ENCODE data around the gene MLXIP.
"Not testable (repeated sequence)": the region's sequence is repeated elsewhere in the genome, so short reads cannot be mapped to it uniquely, and the experiment has no call there.

MLXIP gene

GRCh38 chr12:122051231-122051876, 27.2 kb upstream of the MLXIP start:
- DNase-seq = no peak

GRCh38 chr12:122052285-122052684, 26.3 kb upstream of the MLXIP start:
- DNase-seq = no peak

DNA sequence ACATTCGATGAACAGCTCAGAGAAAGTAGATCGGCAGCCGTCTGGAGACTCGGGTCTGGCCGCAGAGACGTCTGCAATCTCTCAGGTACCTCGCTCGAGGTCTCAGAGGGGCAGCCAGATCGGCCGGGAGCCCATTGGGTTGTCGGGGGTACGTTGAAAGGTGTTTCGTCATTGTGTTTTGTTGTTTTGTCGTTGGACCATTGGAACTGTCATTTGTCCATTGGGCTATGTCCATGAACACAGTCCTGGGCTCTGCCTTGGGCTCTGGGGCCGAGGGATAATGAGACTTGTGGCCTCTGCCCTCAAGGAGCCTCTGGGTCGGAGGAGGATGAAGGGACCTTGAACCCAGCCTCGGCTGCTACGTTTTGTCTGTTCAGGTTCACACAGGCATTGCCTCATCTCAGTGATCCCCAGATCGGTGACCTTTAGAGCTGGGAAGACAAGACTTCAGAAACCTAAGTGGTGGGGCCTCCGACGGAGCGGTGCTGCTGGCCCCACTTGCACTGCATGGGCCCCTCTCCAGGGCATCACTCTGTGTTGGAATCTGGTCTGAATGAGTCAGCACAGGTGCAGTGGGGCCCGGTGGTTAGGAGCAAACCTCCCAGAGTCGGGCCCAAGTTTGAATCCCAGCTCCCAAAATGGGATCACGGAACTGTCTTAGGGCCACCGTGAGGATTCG, 23.6 kb upstream of the MLXIP start:
- no peak for DNase-seq

DNA sequence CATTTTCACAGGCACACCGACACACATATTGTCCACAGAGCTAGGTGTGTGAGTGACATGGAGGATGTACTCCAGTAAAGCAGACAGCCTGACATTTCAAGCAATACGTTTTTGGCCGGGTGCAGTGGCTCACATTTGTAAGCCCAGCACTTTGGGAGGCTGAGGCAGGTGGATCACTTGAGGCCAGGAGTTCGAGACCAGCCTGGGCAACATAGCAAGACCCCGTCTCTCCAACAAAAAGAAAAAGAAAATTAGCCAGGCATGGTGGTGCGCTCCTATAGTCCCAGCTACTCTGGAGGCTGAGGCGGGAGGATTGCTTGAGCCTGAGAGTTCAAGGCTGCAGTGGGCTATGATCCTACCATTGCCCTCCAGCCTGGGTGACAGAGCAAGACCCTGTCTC, 22.1 kb upstream of the MLXIP start:
- not testable (repeated sequence) for DNase-seq

DNA sequence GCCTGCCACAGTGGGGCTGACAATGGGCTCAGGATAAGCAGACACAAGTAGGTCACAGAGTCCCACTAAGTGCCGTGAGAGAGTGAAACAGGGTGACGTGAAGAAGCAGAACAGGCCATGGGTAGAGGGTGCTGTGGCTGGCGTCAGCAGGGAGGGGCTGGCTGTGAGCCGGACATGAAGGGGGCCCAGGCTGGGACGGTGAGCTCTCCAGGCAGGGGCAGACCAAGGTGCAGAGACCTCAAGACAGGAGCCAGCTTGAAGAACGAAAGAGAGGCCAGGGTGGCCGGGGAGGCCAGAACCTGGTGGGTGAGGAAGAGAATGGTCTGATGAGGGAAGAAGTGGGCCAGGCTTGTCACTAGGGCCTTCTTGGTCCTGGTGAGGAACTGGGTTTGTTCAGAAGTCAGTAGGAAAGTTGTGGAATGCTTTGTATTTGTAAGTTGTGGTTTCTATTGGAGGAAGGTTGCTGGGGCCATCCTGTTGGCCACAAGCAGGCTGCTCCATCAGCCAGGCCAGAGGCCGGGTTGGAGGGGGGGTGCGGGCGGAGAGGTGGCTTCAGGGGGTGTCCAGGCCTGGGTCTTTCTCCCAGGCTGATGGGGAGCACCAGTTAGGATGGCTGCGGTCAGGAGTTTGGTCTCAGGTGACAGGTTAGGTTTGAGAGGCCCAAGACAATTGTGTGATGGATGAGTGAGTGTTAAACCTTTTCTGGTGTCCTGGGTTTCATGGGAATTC, 21.4 kb upstream of the MLXIP start:
- no peak for DNase-seq

- no peak for DNase-seq
These were observed 20.8 kb upstream of the MLXIP start for GRCh38 chr12:122057769-122058168.

GRCh38 chr12:122058549-122059149, 19.9 kb upstream of the MLXIP start:
- no peak for DNase-seq

DNA sequence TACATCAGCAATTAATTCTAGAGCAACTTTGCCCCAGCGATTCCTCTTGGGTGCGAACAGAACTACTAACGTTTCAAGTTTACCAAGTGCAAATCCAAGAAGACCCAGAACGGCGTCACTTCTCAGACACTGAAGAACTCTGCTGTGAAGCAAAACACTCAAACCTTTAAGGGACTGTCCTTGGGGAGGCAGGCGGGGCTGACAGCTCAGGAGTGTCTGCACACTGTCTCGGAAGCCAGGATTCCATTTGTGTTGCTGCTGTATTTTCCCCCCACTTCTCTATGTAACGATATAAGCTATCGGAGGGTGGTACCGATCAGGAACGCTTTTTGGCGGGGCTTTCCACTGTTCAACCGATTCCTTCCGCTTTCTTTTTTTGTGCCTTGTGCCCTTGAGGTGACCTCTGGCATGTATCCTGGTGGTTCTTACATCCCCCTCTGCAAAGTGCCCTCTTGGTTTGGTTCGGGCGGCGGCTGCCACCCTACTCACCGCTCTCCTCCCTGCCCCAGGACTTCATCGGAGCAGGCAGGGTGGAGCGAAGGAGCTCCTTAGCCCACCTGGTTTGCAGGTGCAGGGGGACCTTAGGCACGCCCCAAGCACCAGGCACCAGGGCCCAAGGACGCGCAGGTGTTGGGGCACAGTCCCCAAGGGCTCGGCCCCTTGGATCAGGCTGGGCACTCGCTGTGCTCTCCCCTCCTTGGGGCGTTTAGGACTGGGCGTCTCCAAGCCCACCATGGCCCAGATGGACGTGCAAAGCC, 19.2 kb upstream of the MLXIP start:
- no peak for DNase-seq

- DNase-seq = no peak
These were observed 18.5 kb upstream of the MLXIP start for GRCh38 chr12:122060081-122060501.

GRCh38 chr12:122061253-122061652, 17.3 kb upstream of the MLXIP start:
- DNase-seq = no peak

- DNase-seq = peak in 7 of 56 donors; percentile 6 to 37 (median 23)
These were observed 15.5 kb upstream of the MLXIP start for GRCh38 chr12:122062832-122063693.

DNA sequence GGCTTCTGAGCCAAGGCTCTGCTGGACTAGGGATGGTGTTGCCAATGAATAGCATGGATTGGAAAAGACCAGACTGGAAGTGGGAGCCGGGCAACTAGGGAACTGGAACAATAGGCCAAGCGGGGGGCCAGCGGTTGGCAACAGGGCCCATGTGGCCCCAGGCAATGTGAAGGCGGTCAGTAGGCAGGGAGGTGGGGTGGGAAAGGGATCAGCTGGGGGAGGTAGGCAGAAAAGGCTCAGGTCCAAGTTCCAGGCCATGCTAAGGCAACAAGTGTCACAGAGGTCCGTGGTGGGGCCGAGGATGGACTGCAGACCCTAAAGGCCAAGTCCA, 14.9 kb upstream of the MLXIP start:
- peak in 3 of 56 donors; percentile 36 to 53 (median 48) for DNase-seq

DNA sequence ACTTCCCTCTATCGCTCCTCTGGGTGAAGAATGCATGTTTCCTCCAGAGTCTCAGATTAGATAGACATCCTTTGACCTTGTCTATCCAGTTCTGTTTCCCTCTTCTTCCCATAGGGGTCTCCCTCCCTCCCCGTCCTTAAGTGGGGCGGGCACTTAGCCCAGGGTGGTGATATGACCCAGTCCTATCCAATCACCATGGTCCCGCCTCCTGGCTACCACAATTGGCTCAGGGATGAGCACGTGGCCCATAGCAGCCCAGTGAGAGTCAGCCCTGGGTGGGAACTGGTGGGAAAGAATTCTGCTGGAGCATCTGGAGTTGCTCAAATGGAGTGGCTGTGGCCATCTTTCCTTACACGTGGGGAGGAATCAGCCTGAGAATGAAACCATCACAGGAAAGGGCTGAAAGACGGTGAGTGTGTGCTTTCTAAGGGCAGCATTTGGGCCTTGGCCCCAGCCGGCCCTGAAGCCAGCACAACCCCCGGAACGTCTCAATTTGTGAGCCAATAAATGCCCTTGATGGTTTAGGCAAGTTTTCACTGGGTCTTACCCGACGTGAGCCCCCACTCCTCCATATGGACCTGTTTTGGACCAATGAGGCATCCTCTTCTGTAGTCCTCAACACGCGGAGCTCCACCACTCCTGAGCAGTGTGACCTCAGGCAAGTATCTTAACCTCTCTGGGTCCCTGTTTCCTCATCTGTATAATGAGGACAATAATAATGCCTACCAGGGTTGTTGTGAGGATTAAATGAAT, 14.4 kb upstream of the MLXIP start:
- DNase-seq = peak in 52 of 56 donors; percentile 16 to 89 (median 74)

GRCh38 chr12:122064780-122065588, 13.6 kb upstream of the MLXIP start:
- peak in 23 of 56 donors; percentile 3 to 70 (median 24) for DNase-seq

GRCh38 chr12:122067548-122067947, 11.0 kb upstream of the MLXIP start:
- DNase-seq = no peak

DNA sequence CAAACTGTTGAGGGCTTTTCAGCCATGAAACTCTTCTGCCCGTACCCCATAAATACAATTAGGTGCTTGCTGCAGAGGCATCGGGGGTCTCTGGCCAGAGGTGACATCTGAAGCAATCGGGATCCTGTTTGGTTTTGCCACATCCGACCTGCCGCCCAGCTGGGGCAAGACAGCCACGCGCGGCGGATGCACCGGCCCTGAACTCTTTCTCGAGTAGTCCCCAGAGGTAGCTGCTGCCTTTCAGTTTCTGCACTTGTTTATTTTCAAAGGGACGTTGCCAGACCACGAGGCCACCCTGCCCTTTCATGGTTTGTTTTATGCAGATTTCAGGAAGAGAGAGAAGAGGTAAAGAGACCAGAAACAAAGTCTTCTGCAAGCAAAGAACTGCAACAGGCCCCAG, 10.6 kb upstream of the MLXIP start:
- DNase-seq = no peak

DNA sequence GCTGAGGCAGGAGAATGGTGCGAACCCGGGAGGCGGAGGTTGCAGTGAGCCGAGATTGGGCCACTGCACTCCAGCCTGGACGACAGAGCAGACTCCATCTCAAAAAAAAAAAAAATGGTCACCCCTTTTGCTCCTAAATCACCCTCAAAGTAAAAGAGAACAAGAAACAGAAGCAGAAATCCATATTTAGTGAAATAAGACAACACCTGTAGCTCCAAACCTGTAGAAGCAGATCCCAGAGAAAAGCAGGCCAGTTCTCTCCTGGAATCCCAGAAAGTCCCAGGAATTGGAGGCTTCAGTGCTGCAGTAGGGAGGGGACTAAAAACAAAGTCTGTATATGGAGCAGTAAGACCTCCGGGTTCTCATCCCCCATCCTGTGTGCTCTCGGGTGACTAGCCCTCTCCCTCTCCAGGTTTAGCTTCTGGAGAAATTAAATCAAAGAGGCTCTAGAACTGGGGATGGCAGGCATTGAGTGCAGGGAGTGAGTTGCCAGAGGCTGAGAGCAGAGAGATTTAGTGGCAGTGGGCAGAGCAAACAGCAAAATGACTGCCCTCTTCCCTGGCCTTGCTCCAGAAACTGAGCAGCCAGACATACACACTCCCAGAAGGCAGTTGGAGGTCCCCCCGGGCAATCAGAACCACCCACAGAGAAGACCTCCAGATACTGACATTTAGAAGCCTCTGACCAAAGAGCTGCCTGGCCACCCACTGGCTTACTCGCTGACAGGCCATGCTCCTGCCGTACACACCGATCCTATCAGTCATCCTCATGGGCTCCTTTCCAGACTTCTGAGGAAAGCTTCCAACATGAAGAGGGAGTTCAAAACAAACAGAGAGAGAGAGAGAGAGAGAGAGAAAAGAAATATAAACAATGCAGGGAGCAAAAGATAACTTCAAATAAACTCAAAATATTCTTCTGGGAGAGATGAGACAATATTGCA, 6.3 kb upstream of the MLXIP start:
- DNase-seq = peak in 6 of 56 donors; percentile 3 to 76 (median 14)

GRCh38 chr12:122073815-122074214, 4.7 kb upstream of the MLXIP start:
- DNase-seq = no peak

All from nucleus accumbens (tissue), 56 donors.